Activated T-cell treated with anti-CD3 and anti-CD28 coated beads, Interleukin-2, amount 50 U/mL, for 24 hours (primary cell): ENCODE data around the gene PCDH12.

Source experiments
- DNase-seq: peaks from one replicate; pipeline ENCODE4 v3.0.0-alpha.2; 2020
- H3K27ac Mint-ChIP-seq: 2 replicates; pipeline ENCODE4 v1.8.0; 2020; ENCODE audit warnings: mild to moderate bottlenecking, mixed read lengths
- H3K27me3 Mint-ChIP-seq: 2 replicates; pipeline ENCODE4 v1.8.0; 2020; ENCODE audit warnings: mixed read lengths
- H3K36me3 Mint-ChIP-seq: 2 replicates; pipeline ENCODE4 v1.8.0; 2020; ENCODE audit warnings: low read depth, mixed read lengths
- H3K4me1 Mint-ChIP-seq: 2 replicates; pipeline ENCODE4 v1.8.0; 2020; ENCODE audit warnings: low read depth, mixed read lengths
- H3K4me3 Mint-ChIP-seq: 2 replicates; pipeline ENCODE4 v1.8.0; 2020; ENCODE audit warnings: mild to moderate bottlenecking, moderate library complexity, mixed read lengths
- H3K9me3 Mint-ChIP-seq: 2 replicates; pipeline ENCODE4 v1.8.0; 2020; ENCODE audit warnings: mixed read lengths

PCDH12 gene

GRCh38 chr5:141958113-141958512 is at the start of gene PCDH12:
PCDH12 (minus strand) TSS chr5:141958202; CDS start chr5:141957851, 351 bp downstream.
- Mint-ChIP-seq H3K4me3 (peak within 1 kb of the TSS; percentile 64), H3K4me1 (peaks cover 41% of the 10 kb centered on the region), H3K27me3 (no peaks in the 10 kb centered on the region), H3K9me3 (no peaks in the 10 kb centered on the region), H3K27ac (peak within 1 kb of the TSS; percentile 69), H3K36me3 (no peaks in the 10 kb centered on the region)
- no peak for DNase-seq

GRCh38 chr5:142007237-142007544 is 49.2 kb upstream of the PCDH12 start:
- H3K36me3 Mint-ChIP-seq, result peaks cover 96% of the 10 kb centered on the region

GRCh38 chr5:142006363-142007236 is 48.6 kb upstream of the PCDH12 start:
- Mint-ChIP-seq H3K4me3 (peak overlapping the region; percentile 63), H3K9me3 (peaks cover 3% of the 10 kb centered on the region), H3K27ac (peak overlapping the region; percentile 95), H3K27me3 (no peaks in the 10 kb centered on the region), H3K36me3 (peaks cover 96% of the 10 kb centered on the region), H3K4me1 (peaks cover 83% of the 10 kb centered on the region)
- DNase-seq, result peak; percentile 48

More at GRCh38 chr5:142007237-142007544, 49.2 kb upstream of the PCDH12 start:
- DNase-seq, result peak; percentile 39
- no peaks in the 10 kb centered on the region for H3K27me3 Mint-ChIP-seq
- peak overlapping the region; percentile 95 for H3K27ac Mint-ChIP-seq
- H3K9me3 Mint-ChIP-seq, result peaks cover 3% of the 10 kb centered on the region
- H3K4me1 Mint-ChIP-seq, result peaks cover 83% of the 10 kb centered on the region
- H3K4me3 Mint-ChIP-seq, result peak overlapping the region; percentile 63

- no peak for DNase-seq
- Mint-ChIP-seq H3K27me3 (no peaks in the 10 kb centered on the region), H3K36me3 (peaks cover 94% of the 10 kb centered on the region), H3K4me3 (no peak overlapping the region), H3K9me3 (peaks cover 3% of the 10 kb centered on the region), H3K4me1 (peaks cover 71% of the 10 kb centered on the region), H3K27ac (peak overlapping the region; percentile 33)
Observed at GRCh38 chr5:142003266-142003800, 45.3 kb upstream of the PCDH12 start.

DNA sequence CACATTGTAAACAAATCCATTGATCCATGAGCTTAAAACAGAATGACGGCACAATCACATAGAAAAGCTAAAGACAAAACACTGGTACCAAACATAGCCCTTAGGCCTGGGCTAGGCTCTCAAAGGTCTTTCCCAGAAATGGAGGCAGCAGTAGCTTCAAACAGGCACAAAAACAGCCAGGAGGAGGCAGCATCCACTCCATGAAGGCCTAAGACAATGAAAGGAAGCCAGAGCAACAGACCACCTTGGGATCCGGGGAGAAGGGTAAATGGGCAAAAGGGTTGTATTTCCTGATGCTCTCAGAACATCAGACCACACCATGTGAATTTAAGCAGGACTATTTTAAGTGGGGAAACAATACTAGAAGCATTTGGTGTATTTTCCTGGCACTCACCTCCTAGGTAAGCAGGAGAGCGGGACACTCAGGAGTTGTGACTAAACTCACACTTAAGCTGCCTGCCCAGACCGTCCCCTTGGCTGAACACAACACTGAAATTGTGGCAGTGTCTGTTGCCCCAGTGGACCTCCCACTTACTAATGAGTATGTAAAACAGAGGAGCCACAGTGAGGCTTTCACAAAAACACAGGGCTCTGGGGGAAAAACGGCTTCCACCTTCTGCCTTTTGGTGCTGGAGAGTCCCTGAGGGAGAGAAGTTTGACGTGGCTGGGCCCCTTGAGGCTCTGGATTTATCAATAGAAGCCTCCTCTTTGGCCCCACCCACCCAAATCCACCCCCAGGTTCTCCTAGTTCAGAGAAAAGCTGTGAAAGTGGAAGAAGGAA is 42.9 kb upstream of the PCDH12 start:
- Mint-ChIP-seq H3K4me1 (peaks cover 46% of the 10 kb centered on the region), H3K9me3 (no peaks in the 10 kb centered on the region), H3K27me3 (no peaks in the 10 kb centered on the region), H3K36me3 (peaks cover 79% of the 10 kb centered on the region), H3K4me3 (no peak overlapping the region), H3K27ac (peak overlapping the region; percentile 75)
- DNase-seq, result no peak

- Mint-ChIP-seq H3K27ac (peak overlapping the region; percentile 75), H3K27me3 (no peaks in the 10 kb centered on the region), H3K4me1 (peaks cover 39% of the 10 kb centered on the region), H3K36me3 (peaks cover 76% of the 10 kb centered on the region), H3K4me3 (no peak overlapping the region), H3K9me3 (no peaks in the 10 kb centered on the region)
- no peak for DNase-seq
Observed at GRCh38 chr5:142000173-142000572, 42.2 kb upstream of the PCDH12 start.

DNA sequence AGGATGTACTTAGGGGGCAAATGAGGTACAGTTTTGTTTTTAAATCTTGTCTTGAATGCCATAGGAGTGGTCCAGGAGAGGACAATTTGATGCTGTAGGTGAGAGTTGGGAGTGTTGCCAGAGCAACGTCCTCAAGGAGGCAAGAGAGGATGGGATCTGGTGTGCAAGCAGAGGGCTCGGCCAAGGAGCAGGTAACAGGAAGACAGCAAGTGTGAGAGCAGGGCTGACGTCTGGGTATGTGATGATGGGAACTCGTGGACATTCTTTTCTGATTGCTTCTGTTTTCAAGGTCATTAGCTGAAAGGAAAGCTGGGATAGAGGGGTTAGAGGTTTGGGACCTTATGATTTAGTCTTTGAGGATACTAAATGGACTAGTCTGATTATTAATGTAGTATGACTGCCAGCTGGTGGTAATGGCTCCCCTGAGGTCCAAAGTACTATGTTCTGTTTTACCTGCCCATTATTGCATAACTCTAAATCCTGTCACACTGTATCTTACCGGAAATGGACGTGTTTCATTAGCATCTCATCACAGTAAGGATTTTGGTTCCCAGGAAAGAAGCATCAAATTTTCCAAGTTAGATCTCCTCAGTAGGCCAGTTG is 39.5 kb upstream of the PCDH12 start:
- no peaks in the 10 kb centered on the region for H3K9me3 Mint-ChIP-seq
- peaks cover 22% of the 10 kb centered on the region for H3K4me1 Mint-ChIP-seq
- no peak overlapping the region for H3K27ac Mint-ChIP-seq
- H3K36me3 Mint-ChIP-seq, result peaks cover 76% of the 10 kb centered on the region
- H3K4me3 Mint-ChIP-seq, result no peak overlapping the region
- no peaks in the 10 kb centered on the region for H3K27me3 Mint-ChIP-seq
- DNase-seq, result no peak

- Mint-ChIP-seq H3K4me3 (no peak overlapping the region), H3K9me3 (no peaks in the 10 kb centered on the region), H3K27ac (no peak overlapping the region), H3K36me3 (peaks cover 67% of the 10 kb centered on the region), H3K4me1 (peaks cover 9% of the 10 kb centered on the region), H3K27me3 (no peaks in the 10 kb centered on the region)
- DNase-seq, result no peak
Observed at GRCh38 chr5:141995656-141996055, 37.7 kb upstream of the PCDH12 start.

- Mint-ChIP-seq H3K4me3 (no peak overlapping the region), H3K4me1 (peaks cover 5% of the 10 kb centered on the region), H3K27me3 (no peaks in the 10 kb centered on the region), H3K9me3 (no peaks in the 10 kb centered on the region), H3K27ac (no peak overlapping the region), H3K36me3 (peaks cover 65% of the 10 kb centered on the region)
- no peak for DNase-seq
Observed at GRCh38 chr5:141994511-141995136, 36.6 kb upstream of the PCDH12 start.

GRCh38 chr5:141992349-141992963 is 34.5 kb upstream of the PCDH12 start:
- Mint-ChIP-seq H3K27ac (no peak overlapping the region), H3K9me3 (no peaks in the 10 kb centered on the region), H3K4me3 (no peak overlapping the region), H3K27me3 (no peaks in the 10 kb centered on the region), H3K36me3 (peaks cover 64% of the 10 kb centered on the region), H3K4me1 (peaks cover 5% of the 10 kb centered on the region)
- peak; percentile 76 for DNase-seq

GRCh38 chr5:141989720-141990119 is 31.7 kb upstream of the PCDH12 start:
- no peaks in the 10 kb centered on the region for H3K9me3 Mint-ChIP-seq
- H3K4me1 Mint-ChIP-seq, result peaks cover 5% of the 10 kb centered on the region
- peaks cover 78% of the 10 kb centered on the region for H3K36me3 Mint-ChIP-seq
- DNase-seq, result no peak
- H3K27ac Mint-ChIP-seq, result no peak overlapping the region
- H3K4me3 Mint-ChIP-seq, result no peak overlapping the region
- H3K27me3 Mint-ChIP-seq, result no peaks in the 10 kb centered on the region

- no peaks in the 10 kb centered on the region for H3K9me3 Mint-ChIP-seq
- H3K4me3 Mint-ChIP-seq, result no peak overlapping the region
- no peaks in the 10 kb centered on the region for H3K27me3 Mint-ChIP-seq
- peaks cover 2% of the 10 kb centered on the region for H3K4me1 Mint-ChIP-seq
- no peak for DNase-seq
- H3K36me3 Mint-ChIP-seq, result peaks cover 77% of the 10 kb centered on the region
- no peak overlapping the region for H3K27ac Mint-ChIP-seq
Observed at GRCh38 chr5:141986072-141986471, 28.1 kb upstream of the PCDH12 start.

GRCh38 chr5:141982626-141983025 is 24.6 kb upstream of the PCDH12 start:
- peaks cover 89% of the 10 kb centered on the region for H3K36me3 Mint-ChIP-seq
- peaks cover 2% of the 10 kb centered on the region for H3K4me1 Mint-ChIP-seq
- H3K9me3 Mint-ChIP-seq, result no peaks in the 10 kb centered on the region
- H3K27ac Mint-ChIP-seq, result no peak overlapping the region
- DNase-seq, result no peak
- no peak overlapping the region for H3K4me3 Mint-ChIP-seq
- no peaks in the 10 kb centered on the region for H3K27me3 Mint-ChIP-seq

DNA sequence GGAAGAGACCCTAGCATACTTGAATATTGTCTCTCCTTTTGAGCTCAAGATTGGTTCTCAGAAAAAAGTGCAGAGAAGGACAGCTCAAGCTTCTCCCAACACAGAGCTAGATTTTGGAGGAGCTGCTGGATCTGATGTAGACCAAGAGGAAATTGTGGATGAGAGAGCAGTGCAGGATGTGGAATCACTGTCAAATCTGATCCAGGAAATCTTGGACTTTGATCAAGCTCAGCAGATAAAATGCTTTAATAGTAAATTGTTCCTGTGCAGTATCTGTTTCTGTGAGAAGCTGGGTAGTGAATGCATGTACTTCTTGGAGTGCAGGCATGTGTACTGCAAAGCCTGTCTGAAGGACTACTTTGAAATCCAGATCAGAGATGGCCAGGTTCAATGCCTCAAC is 20.4 kb upstream of the PCDH12 start:
- peaks cover 84% of the 10 kb centered on the region for H3K36me3 Mint-ChIP-seq

More for the DNA sequence above, 20.4 kb upstream of the PCDH12 start:
- H3K4me1 Mint-ChIP-seq, result peaks cover 24% of the 10 kb centered on the region
- no peak overlapping the region for H3K27ac Mint-ChIP-seq
- H3K9me3 Mint-ChIP-seq, result no peaks in the 10 kb centered on the region
- no peaks in the 10 kb centered on the region for H3K27me3 Mint-ChIP-seq
- DNase-seq, result no peak
- no peak overlapping the region for H3K4me3 Mint-ChIP-seq
